ENCODE results near the gene SYP.

The SYP gene

GRCh38 chrX:49228185-49228584 lies 28.2 kb upstream of the SYP start:
- no peaks in the 10 kb centered on the region for H4K20me1 ChIP-seq (ENCODE audit: insufficient read depth)
- no peak for TF ChIP-seq CTCF (conservative IDR thresholded peaks at IDR 0.05; ENCODE audit: low read depth, low read length)
- H3K9ac ChIP-seq = no peak overlapping the region
- no peak overlapping the region for H3K4me3 ChIP-seq (IDR thresholded peaks at IDR 0.05; ENCODE audit: insufficient read depth, low read depth, low read length)
- H3K79me2 ChIP-seq (ENCODE audit: insufficient read depth, low read depth) = no peaks in the 10 kb centered on the region
- H3K27me3 ChIP-seq (ENCODE audit: insufficient read depth, low read depth) = peaks cover 8% of the 10 kb centered on the region; the same call in 1 of the 2 replicates
- no peak overlapping the region for H3K4me2 ChIP-seq
- H2AFZ ChIP-seq (ENCODE audit: low read depth) = no peak overlapping the region
- no peaks in the 10 kb centered on the region for H3K36me3 ChIP-seq (ENCODE audit: insufficient read depth)
- no peak overlapping the region for H3K27ac ChIP-seq
- peaks cover 3% of the 10 kb centered on the region for H3K4me1 ChIP-seq (ENCODE audit: low read depth, poor library complexity, severe bottlenecking)

GRCh38 chrX:49227726-49228125 lies 27.7 kb upstream of the SYP start:
- Histone ChIP-seq H3K4me1 (ENCODE audit: low read depth, poor library complexity, severe bottlenecking) (peaks cover 3% of the 10 kb centered on the region), H2AFZ (ENCODE audit: low read depth) (no peak overlapping the region), H3K4me2 (no peak overlapping the region), H3K27ac (no peak overlapping the region), H3K9ac (no peak overlapping the region), H3K4me3 (IDR thresholded peaks at IDR 0.05; ENCODE audit: insufficient read depth, low read depth, low read length) (no peak overlapping the region), H3K79me2 (ENCODE audit: insufficient read depth, low read depth) (no peaks in the 10 kb centered on the region), H3K27me3 (ENCODE audit: insufficient read depth, low read depth) (peaks cover 8% of the 10 kb centered on the region; the same call in 1 of the 2 replicates), H4K20me1 (ENCODE audit: insufficient read depth) (no peaks in the 10 kb centered on the region), H3K36me3 (ENCODE audit: insufficient read depth) (no peaks in the 10 kb centered on the region)
- TF ChIP-seq CTCF (conservative IDR thresholded peaks at IDR 0.05; ENCODE audit: low read depth, low read length) = no peak

- Histone ChIP-seq H2AFZ (ENCODE audit: low read depth) (no peak overlapping the region), H3K4me1 (ENCODE audit: low read depth, poor library complexity, severe bottlenecking) (peaks cover 3% of the 10 kb centered on the region), H3K27ac (no peak overlapping the region), H3K9ac (no peak overlapping the region), H3K27me3 (ENCODE audit: insufficient read depth, low read depth) (peaks cover 8% of the 10 kb centered on the region; the same call in 1 of the 2 replicates), H3K4me2 (no peak overlapping the region), H3K4me3 (IDR thresholded peaks at IDR 0.05; ENCODE audit: insufficient read depth, low read depth, low read length) (no peak overlapping the region), H4K20me1 (ENCODE audit: insufficient read depth) (no peaks in the 10 kb centered on the region), H3K36me3 (ENCODE audit: insufficient read depth) (no peaks in the 10 kb centered on the region), H3K79me2 (ENCODE audit: insufficient read depth, low read depth) (no peaks in the 10 kb centered on the region)
- TF ChIP-seq CTCF (conservative IDR thresholded peaks at IDR 0.05; ENCODE audit: low read depth, low read length) = no peak
Observed at GRCh38 chrX:49226946-49227345, 27.0 kb upstream of the SYP start.

GRCh38 chrX:49225858-49226257 lies 25.9 kb upstream of the SYP start:
- H3K4me1 ChIP-seq (ENCODE audit: low read depth, poor library complexity, severe bottlenecking) = peaks cover 3% of the 10 kb centered on the region
- H3K27ac ChIP-seq = no peak overlapping the region
- H2AFZ ChIP-seq (ENCODE audit: low read depth) = no peak overlapping the region
- peaks cover 8% of the 10 kb centered on the region; the same call in 1 of the 2 replicates for H3K27me3 ChIP-seq (ENCODE audit: insufficient read depth, low read depth)
- H3K36me3 ChIP-seq (ENCODE audit: insufficient read depth) = no peaks in the 10 kb centered on the region
- H3K4me3 ChIP-seq (IDR thresholded peaks at IDR 0.05; ENCODE audit: insufficient read depth, low read depth, low read length) = no peak overlapping the region
- H3K9ac ChIP-seq = no peak overlapping the region
- no peak for TF ChIP-seq CTCF (conservative IDR thresholded peaks at IDR 0.05; ENCODE audit: low read depth, low read length)
- H4K20me1 ChIP-seq (ENCODE audit: insufficient read depth) = no peaks in the 10 kb centered on the region
- no peak overlapping the region for H3K4me2 ChIP-seq
- no peaks in the 10 kb centered on the region for H3K79me2 ChIP-seq (ENCODE audit: insufficient read depth, low read depth)
